WTC11 (cell line): ENCODE measurements around the gene STAG2.

Source experiments
- ATF3 ChIP-seq: sonication (generic); formaldehyde crosslinking; conservative IDR thresholded peaks from 2 replicates; pipeline ENCODE4 v1.8.1; 2022; ENCODE audit warnings: mild to moderate bottlenecking, missing genetic modification reagents
- CTCF ChIP-seq: fragments of 200-600 bp; IDR thresholded peaks from 2 replicates; pipeline ENCODE4 v1.8.0; 2022; ENCODE audit warnings: antibody characterized with exemption
- FOXJ3 ChIP-seq: sonication (generic); formaldehyde crosslinking; IDR thresholded peaks from 2 replicates; pipeline ENCODE4 v1.9.0; 2021; ENCODE audit warnings: missing genetic modification reagents, mild to moderate bottlenecking, borderline replicate concordance
- FOXP1 ChIP-seq: sonication (generic); formaldehyde crosslinking; IDR thresholded peaks from 2 replicates; pipeline ENCODE4 v1.8.0; 2022; ENCODE audit warnings: missing genetic modification reagents, mild to moderate bottlenecking, moderate library complexity, borderline replicate concordance
- NFE2L1 ChIP-seq: sonication (generic); formaldehyde crosslinking; IDR thresholded peaks from 2 replicates; pipeline ENCODE4 v1.8.1; 2023; ENCODE audit warnings: missing genetic modification reagents
- TCF7 ChIP-seq: sonication (generic); formaldehyde crosslinking; IDR thresholded peaks from 2 replicates; pipeline ENCODE4 v1.8.0; 2022; ENCODE audit warnings: mild to moderate bottlenecking, low read depth, missing genetic modification reagents, moderate library complexity
- TF ChIP-seq, protein P1 (sequence below): sonication (generic); formaldehyde crosslinking; IDR thresholded peaks from 2 replicates; pipeline ENCODE4 v1.8.1; 2023; ENCODE audit warnings: mild to moderate bottlenecking, missing genetic modification reagents
- TF ChIP-seq, protein P2 (sequence below): sonication (generic); formaldehyde crosslinking; IDR thresholded peaks from 2 replicates; pipeline ENCODE4 v1.8.0; 2022; ENCODE audit warnings: missing genetic modification reagents

GRCh38 chrX:124117325-124117724 lies 155.8 kb downstream of the STAG2 start:
- no peak for TF ChIP-seq CTCF
- TF ChIP-seq ATF3 (CRISPR knock-in tag), result no peak
- TF ChIP-seq, protein P1, sequence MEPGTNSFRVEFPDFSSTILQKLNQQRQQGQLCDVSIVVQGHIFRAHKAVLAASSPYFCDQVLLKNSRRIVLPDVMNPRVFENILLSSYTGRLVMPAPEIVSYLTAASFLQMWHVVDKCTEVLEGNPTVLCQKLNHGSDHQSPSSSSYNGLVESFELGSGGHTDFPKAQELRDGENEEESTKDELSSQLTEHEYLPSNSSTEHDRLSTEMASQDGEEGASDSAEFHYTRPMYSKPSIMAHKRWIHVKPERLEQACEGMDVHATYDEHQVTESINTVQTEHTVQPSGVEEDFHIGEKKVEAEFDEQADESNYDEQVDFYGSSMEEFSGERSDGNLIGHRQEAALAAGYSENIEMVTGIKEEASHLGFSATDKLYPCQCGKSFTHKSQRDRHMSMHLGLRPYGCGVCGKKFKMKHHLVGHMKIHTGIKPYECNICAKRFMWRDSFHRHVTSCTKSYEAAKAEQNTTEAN, result no peak
- TF ChIP-seq, protein P2, sequence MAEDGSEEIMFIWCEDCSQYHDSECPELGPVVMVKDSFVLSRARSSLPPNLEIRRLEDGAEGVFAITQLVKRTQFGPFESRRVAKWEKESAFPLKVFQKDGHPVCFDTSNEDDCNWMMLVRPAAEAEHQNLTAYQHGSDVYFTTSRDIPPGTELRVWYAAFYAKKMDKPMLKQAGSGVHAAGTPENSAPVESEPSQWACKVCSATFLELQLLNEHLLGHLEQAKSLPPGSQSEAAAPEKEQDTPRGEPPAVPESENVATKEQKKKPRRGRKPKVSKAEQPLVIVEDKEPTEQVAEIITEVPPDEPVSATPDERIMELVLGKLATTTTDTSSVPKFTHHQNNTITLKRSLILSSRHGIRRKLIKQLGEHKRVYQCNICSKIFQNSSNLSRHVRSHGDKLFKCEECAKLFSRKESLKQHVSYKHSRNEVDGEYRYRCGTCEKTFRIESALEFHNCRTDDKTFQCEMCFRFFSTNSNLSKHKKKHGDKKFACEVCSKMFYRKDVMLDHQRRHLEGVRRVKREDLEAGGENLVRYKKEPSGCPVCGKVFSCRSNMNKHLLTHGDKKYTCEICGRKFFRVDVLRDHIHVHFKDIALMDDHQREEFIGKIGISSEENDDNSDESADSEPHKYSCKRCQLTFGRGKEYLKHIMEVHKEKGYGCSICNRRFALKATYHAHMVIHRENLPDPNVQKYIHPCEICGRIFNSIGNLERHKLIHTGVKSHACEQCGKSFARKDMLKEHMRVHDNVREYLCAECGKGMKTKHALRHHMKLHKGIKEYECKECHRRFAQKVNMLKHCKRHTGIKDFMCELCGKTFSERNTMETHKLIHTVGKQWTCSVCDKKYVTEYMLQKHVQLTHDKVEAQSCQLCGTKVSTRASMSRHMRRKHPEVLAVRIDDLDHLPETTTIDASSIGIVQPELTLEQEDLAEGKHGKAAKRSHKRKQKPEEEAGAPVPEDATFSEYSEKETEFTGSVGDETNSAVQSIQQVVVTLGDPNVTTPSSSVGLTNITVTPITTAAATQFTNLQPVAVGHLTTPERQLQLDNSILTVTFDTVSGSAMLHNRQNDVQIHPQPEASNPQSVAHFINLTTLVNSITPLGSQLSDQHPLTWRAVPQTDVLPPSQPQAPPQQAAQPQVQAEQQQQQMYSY (CRISPR knock-in tag), result no peak
- TF ChIP-seq FOXP1 (CRISPR knock-in tag), result no peak
- no peak for TF ChIP-seq NFE2L1 (CRISPR knock-in tag)
- no peak for TF ChIP-seq TCF7 (CRISPR knock-in tag)
- TF ChIP-seq FOXJ3, result no peak
